Skin epidermis (tissue), 12 donors: ENCODE results near the gene CD3E.
"Not testable (repeated sequence)": the region's sequence is repeated elsewhere in the genome, so short reads cannot be mapped to it uniquely, and the experiment has no call there.

Experiments
- H3K27ac ChIP-seq, 21 experiments: fragments of 200-600 bp; sonication (generic) in 11 of 21; one replicate each; pipeline ENCODE4 v1.5.0; 2020; ENCODE audit warnings: mild to moderate bottlenecking in 3 of 21, inconsistent platforms in 2 of 21, moderate library complexity in 2 of 21
- H3K4me3 ChIP-seq, 7 experiments: fragments of 200-600 bp; sonication (generic) in 2 of 7; one replicate each; pipeline ENCODE4 v1.5.0; 2020; ENCODE audit warnings: inconsistent platforms in 2 of 7, mild to moderate bottlenecking in 2 of 7, moderate library complexity in 1 of 7

The CD3E gene

GRCh38 chr11:118287006-118287405 lies 17.5 kb upstream of the CD3E start:
- no peak overlapping the region for H3K4me3 ChIP-seq
- no peak overlapping the region for H3K27ac ChIP-seq

DNA sequence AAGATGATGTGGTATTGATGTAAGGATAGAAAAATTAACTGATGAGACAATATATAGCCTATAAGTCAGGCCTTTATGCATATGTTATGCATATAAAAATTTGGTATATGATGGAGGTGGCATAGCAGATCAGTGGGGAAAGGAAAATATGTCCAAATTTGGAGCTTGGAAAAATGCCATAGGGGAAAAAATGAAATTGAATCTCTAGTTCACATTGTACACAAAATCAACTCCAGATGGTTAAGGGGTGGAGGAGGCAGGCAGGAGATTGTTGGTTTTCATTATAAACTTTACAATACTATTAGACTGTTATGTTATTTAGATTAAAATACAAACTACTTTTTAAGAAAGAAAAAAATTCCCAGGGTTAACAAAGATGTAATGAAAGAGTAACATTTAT lies 15.1 kb upstream of the CD3E start:
- Histone ChIP-seq H3K27ac (no peak overlapping the region), H3K4me3 (no peak overlapping the region)

DNA sequence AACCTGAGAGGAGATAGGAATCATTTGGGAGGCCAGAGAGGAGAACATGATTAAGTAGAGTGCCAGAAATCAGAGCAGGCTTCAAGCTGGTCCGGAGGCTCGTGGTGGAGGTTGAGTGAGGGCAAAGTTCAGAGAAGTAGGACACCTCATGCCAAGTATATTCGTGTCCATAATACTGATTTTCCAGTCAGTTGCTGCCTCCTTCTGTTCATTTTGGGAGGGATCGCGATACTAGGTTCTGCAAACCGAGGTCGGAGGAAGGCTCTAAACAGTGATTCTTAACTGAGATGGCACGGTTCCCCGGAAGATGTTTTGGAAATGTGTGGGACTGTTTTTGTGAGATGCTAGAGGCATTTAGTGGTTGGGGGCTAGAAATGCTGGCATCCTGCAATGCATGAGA lies 13.6 kb upstream of the CD3E start:
- Histone ChIP-seq H3K27ac (peak overlapping the region in 3 of 21 experiments; percentile 9 to 48 (median 28)), H3K4me3 (no peak overlapping the region)

DNA sequence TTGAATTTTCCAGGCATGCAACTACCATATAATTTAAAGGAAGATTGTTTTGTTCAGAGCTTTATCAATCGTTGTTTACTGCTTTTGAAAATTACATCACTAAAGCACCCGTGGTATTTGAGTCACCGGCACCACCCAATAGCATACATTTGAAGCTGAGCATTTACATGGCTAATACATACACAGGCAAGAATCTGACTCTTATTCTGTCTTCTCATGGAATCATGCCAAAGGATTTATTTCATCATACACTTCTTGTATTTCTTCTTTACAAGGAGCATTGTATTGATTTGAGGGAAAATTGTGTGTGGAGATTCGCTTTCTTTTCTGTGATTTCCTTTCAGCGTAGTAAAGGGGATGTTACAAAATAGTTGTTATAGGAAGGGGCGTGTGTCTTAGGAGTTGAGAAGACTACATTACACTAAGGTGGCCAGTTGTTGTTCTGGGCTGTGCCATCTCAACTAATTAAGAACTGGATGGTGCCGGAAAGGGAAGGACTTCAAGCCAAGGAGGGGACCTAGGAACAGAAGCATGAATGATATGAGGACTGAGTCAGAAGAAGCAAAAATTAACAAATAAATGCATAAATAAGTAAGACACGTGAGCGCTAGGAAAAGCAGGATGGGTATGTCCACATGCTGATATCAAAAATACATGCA lies 12.9 kb upstream of the CD3E start:
- H3K4me3 ChIP-seq, result no peak overlapping the region
- H3K27ac ChIP-seq, result peak overlapping the region in 5 of 21 experiments; percentile 7 to 48 (median 32)

DNA sequence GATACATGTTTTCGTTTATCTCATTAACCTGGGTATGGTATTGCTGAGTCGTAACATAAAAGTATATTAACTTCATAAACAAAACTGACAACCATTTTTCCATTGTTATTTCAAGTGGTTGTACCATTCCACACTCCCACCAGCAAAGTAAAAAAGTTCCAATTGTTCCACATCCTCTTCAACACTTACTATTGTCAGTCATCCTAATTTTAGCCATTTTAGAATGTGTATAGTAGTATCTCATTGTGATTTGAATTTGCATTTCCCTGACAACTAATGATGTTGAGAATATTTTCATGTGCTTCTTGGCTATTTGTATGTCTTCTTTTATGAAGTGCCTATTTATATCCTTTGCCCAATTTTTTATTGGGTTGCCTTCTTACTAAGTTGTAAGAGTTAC lies 10.5 kb upstream of the CD3E start:
- H3K4me3 ChIP-seq, result no peak overlapping the region
- H3K27ac ChIP-seq, result no peak overlapping the region

- Histone ChIP-seq H3K4me3 (no peak overlapping the region), H3K27ac (no peak overlapping the region)
Observed at GRCh38 chr11:118295199-118295598, 9.3 kb upstream of the CD3E start.

- Histone ChIP-seq H3K4me3 (no peak overlapping the region), H3K27ac (no peak overlapping the region)
Observed at GRCh38 chr11:118295815-118296454, 8.6 kb upstream of the CD3E start.

- Histone ChIP-seq H3K27ac (no peak overlapping the region), H3K4me3 (no peak overlapping the region)
Observed at GRCh38 chr11:118301600-118302195, 2.8 kb upstream of the CD3E start.

DNA sequence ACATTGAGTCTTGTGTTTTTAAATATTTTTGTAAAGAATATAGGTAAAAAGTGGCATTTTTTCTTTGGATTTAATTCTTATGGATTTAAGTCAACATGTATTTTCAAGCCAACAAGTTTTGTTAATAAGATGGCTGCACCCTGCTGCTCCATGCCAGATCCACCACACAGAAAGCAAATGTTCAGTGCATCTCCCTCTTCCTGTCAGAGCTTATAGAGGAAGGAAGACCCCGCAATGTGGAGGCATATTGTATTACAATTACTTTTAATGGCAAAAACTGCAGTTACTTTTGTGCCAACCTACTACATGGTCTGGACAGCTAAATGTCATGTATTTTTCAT lies 333 bp upstream of the CD3E start:
- peak overlapping the region in 1 of 7 experiments; percentile 21 for H3K4me3 ChIP-seq
- H3K27ac ChIP-seq, result peak overlapping the region in 13 of 21 experiments; percentile 10 to 94 (median 70)

- H3K4me3 ChIP-seq, result peak overlapping the region in 4 of 7 experiments; percentile 13 to 27 (median 19)
- H3K27ac ChIP-seq, result peak overlapping the region in 9 of 21 experiments; percentile 15 to 94 (median 81)
Observed at GRCh38 chr11:118305726-118306125, 1.2 kb downstream of the CD3E start.

GRCh38 chr11:118306556-118306955 lies 2.0 kb downstream of the CD3E start:
- Histone ChIP-seq H3K4me3 (peak overlapping the region in 1 of 7 experiments; percentile 5), H3K27ac (peak overlapping the region in 8 of 21 experiments; percentile 8 to 94 (median 79))

GRCh38 chr11:118308995-118309528 lies 4.5 kb downstream of the CD3E start:
- H3K27ac ChIP-seq, H3K4me3 ChIP-seq: not testable (repeated sequence)

DNA sequence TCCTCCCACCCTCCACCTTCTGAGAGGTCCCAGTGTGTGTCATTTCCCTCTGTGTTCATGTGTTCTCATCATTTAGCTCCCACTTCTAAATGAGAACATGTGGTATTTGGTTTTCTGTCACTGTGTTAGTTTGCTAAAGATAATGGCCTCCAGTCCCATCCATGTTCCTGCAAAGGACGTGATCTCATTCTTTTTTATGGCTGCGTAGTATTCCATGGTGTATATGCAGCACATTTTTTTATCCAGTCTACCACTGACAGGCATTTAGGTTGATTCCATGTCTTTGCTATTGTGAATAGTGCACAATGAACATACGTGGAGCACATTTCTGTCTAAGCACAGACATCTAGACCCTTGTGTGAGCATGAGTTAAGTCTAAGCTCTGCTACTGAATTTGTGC lies 5.7 kb downstream of the CD3E start:
- Histone ChIP-seq H3K4me3 (no peak overlapping the region), H3K27ac (no peak overlapping the region)

DNA sequence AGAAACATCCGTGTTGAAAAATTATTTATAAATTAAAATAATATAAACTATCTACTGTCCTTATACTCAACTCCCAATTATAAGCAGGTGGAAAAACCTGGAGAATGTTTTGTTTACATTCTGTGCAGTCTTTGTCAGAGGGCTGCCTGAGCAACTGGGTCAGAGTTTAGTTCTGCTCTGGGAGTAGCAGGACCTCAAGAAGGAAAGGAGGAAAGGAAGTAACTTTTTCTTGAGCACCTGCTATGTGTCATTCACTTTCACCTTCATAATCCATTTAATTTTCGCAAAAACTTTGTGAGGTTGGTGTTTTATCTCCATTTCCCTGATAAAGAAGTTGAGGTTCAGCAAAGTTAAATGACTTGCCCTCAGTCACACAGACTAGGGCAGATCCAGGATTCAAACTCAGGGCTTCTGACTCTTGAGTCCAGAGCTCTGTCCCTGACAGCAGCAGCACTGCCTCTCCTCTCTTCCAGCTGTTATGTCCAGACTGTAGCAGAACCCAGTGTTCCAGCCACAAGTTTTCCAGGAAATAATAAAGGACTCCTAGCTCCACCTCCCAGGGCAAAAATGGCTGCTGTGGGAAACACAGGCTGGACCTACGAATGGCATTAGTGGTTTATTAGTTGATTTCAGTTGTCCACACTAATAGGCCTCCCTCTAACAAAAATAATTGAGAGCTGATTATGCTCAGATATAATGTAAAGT lies 6.4 kb downstream of the CD3E start:
- H3K27ac ChIP-seq, result peak overlapping the region in 1 of 21 experiments; percentile 31
- H3K4me3 ChIP-seq, result no peak overlapping the region

DNA sequence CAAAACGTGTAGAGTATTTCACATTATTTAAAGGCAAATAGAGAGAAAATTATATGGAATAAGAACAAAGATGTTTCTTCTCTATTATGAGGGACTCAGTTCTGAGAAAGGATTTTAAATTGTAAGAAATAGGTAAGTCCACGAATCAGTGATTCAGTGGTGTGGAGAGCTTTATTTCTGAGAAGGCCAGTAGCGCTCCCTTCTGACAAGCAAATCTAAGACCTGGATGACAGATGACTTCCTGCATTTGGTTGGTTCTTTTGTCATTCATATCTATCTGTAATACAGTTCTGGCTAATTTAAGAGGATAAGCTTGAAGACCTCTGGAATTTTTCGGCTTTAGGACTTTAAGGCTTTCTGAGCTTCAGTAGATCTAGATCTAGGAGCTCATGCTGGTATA lies 7.0 kb downstream of the CD3E start:
- no peak overlapping the region for H3K4me3 ChIP-seq
- peak overlapping the region in 1 of 21 experiments; percentile 31 for H3K27ac ChIP-seq

GRCh38 chr11:118312328-118312727 lies 7.8 kb downstream of the CD3E start:
- H3K27ac ChIP-seq, result peak overlapping the region in 1 of 21 experiments; percentile 31
- no peak overlapping the region for H3K4me3 ChIP-seq

DNA sequence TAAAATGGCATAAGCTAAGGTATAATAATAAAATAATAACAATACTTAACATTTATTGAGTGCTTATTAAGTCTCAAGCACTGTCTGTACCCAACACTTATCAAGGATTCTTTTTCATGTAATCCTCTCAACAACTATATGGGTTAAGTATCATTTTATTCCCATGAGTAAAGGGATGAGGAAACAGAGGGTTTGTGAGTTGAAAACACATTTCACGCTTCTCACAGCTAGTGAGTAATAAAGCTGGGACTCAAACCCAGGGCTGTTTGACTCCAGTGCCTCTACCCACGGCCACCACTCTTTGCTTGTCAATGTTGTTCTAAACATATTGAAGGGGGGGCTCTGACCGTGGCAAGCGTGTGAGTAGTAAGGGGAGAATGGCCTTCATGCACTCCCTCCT lies 8.7 kb downstream of the CD3E start:
- Histone ChIP-seq H3K27ac (no peak overlapping the region), H3K4me3 (no peak overlapping the region)

DNA sequence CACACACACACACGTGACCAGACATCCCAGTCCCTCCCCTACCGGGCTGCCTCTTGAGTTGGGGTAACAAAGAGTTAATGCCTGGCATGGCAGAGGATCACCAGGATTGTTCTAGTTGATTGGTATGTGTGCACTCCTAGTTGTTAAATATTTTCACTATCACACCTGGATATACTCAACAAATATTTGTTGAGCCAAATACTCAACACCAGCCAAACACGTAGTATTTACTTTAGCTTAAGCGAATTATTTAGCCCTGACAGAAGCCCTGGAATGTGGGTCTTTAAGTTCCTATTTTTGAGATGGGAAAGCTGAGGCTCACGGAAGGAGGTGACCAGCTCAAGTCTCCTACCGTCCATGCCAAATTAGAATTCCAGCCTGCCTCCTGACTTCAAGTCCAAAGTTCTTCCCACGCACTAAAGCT lies 10.5 kb downstream of the CD3E start:
- no peak overlapping the region for H3K4me3 ChIP-seq

DNA sequence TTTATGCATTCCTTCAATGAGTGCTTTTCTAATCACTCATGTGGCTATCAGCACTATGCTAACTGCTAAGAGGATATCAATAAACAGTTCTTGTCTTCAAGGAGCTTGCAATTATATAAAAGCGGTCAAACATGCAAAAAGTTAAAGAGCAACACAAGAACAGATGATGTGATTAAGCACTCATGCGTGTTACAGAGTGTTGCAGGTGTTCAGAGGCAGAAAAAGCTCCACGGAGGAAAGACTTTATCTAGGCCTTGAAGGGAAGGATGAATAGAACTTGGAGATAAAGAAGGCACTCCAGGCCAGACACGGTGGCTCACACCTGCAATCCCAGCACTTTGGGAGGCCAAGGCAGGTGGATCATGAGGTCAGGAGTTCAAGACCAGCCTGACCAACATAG lies 13.6 kb downstream of the CD3E start:
- peak overlapping the region in 4 of 21 experiments; percentile 20 to 93 (median 72) for H3K27ac ChIP-seq
- no peak overlapping the region for H3K4me3 ChIP-seq

More for the DNA sequence above, 10.5 kb downstream of the CD3E start:
- H3K27ac ChIP-seq, result peak overlapping the region in 9 of 21 experiments; percentile 13 to 93 (median 69)
